Measurements from ENCODE around the gene C5orf15.

DNA sequence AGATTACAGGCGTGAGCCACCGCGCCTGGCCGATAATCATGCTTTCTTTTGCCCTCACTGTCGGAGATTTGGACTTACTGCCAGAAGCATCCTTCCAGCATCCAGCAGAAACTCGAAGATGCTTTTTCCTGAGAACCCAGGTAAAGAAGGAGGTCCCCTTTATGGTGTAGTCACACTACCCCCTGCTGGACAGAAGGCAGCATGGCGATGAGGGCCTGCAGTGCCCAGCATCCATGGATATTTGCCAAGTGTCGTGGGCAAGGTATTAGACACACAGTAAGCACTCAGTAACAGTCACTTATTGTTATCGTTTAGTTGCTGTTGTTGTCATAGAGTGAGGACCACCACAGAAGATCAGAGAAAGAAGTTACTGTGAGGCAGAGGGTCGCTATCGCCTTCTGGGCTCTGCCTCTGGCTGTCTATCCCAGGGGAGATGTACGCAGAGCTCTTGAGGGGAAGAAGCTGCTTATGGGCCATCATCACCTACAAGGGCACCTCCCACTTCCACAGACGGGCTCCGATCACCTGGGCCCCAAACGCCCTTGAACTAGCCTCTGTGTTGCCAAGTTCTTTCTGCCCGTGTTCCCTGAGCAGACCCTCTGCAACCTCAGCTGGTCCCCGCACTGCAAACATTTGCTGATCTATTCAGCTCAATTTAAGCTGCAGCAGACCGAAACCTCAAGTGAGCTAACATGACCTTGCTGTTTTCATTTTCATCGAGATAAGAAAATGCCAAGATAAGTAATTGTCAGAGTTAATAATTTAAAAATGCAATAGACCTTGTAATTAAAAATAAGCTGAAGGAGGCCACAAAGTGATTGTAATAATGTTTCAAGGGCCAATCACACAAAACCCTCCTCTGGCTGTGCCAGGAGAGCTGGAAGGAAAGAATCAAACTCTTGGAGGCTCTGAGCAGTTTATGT lies 23.9 kb downstream of the C5orf15 start:
- TF ChIP-seq, protein P1, sequence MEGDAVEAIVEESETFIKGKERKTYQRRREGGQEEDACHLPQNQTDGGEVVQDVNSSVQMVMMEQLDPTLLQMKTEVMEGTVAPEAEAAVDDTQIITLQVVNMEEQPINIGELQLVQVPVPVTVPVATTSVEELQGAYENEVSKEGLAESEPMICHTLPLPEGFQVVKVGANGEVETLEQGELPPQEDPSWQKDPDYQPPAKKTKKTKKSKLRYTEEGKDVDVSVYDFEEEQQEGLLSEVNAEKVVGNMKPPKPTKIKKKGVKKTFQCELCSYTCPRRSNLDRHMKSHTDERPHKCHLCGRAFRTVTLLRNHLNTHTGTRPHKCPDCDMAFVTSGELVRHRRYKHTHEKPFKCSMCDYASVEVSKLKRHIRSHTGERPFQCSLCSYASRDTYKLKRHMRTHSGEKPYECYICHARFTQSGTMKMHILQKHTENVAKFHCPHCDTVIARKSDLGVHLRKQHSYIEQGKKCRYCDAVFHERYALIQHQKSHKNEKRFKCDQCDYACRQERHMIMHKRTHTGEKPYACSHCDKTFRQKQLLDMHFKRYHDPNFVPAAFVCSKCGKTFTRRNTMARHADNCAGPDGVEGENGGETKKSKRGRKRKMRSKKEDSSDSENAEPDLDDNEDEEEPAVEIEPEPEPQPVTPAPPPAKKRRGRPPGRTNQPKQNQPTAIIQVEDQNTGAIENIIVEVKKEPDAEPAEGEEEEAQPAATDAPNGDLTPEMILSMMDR (optimal IDR thresholded peaks at IDR 0.05 in 1 of 3, IDR thresholded peaks at IDR 0.05 in 1 of 3, conservative IDR thresholded peaks at IDR 0.05 in 1 of 3; ENCODE audit: extremely low read depth in 1 of 3, insufficient read depth in 2 of 3, low read length in 3 of 3), result peak; percentile 67 to 91 (median 79)
- TF ChIP-seq EZH2 (IDR thresholded peaks at IDR 0.05; ENCODE audit: low read length), result no peak
